GM21825 (cell line): Measurements from ENCODE around the gene NPM1.

Experiments used
- ATAC-seq: cut with Tn5 transposase; IDR thresholded peaks from one replicate; pipeline ENCODE4 v1.9.1; 2021; ENCODE audit warnings: mild to moderate bottlenecking, moderate library complexity; ENCODE audit not compliant: unreplicated experiment

NPM1 gene

GRCh38 chr5:171447226-171447625 lies 59.6 kb downstream of the NPM1 start:
- ATAC-seq = no peak

- ATAC-seq = no peak
Observed at GRCh38 chr5:171449426-171449825, 61.8 kb downstream of the NPM1 start.

GRCh38 chr5:171450423-171451331 lies 63.0 kb downstream of the NPM1 start:
- no peak for ATAC-seq

GRCh38 chr5:171451421-171451820 lies 63.8 kb downstream of the NPM1 start:
- ATAC-seq = no peak

- ATAC-seq = no peak
Observed at GRCh38 chr5:171453056-171453725, 65.5 kb downstream of the NPM1 start.

- no peak for ATAC-seq
Observed at GRCh38 chr5:171453988-171454387, 66.3 kb downstream of the NPM1 start.

- no peak for ATAC-seq
Observed at GRCh38 chr5:171454549-171454948, 66.9 kb downstream of the NPM1 start.

- ATAC-seq = no peak
Observed at GRCh38 chr5:171455522-171455921, 67.9 kb downstream of the NPM1 start.

- no peak for ATAC-seq
Observed at GRCh38 chr5:171457208-171457981, 69.7 kb downstream of the NPM1 start.

GRCh38 chr5:171459839-171460238 lies 72.2 kb downstream of the NPM1 start:
- ATAC-seq = no peak
